Measurements from ENCODE around the gene RAB38. TPM values are rescaled to one million over a fixed set of nuclear protein-coding genes. Genes with fewer than 3 reads are reported as not detected.

RAB38 gene
- total RNA-seq, 1 experiment from 2014 or later, result 0.15 TPM

DNA sequence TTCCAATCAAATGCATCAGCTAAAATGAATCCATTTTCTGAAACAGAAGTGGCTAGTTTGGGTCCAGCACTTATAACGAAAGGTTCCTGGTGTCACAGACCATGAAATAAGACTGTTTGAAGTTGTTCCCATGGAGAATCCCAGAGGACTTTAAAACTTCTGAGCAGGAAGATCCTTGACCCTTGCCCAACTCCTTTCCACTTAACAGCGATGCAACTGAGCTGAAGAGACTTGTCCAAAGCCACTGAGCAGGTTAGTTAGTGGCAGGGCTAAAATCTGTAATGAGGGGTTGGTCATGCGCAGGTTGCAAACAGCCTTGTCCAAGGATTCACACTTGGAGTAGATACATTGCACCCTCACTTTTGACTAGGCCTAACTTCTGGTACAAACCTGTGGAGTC lies 1.3 kb downstream of the RAB38 start:
- TF ChIP-seq CTCF (IDR thresholded peaks at IDR 0.05) (no peak), SIN3A (IDR thresholded peaks at IDR 0.05; ENCODE audit: borderline replicate concordance, insufficient read depth, low read depth, low read length) (no peak), TCF7L2 (IDR thresholded peaks at IDR 0.05; ENCODE audit: low read depth, low read length) (no peak), REST (IDR thresholded peaks at IDR 0.05; ENCODE audit: insufficient read depth in 1 of 2, low read depth in 2 of 2, low read length in 1 of 2) (no peak), POLR2AphosphoS5 (IDR thresholded peaks at IDR 0.05; ENCODE audit: low read depth, low read length) (no peak)
- POLR2A ChIA-PET, result no interaction called here
- peaks cover 3% of the 10 kb centered on the region for H3K27me3 ChIP-seq (ENCODE audit: control insufficient read depth, insufficient read depth, low read length)
- intact Hi-C loops (cut with micrococcal nuclease; ENCODE audit: unreplicated experiment) (no loop called here), in situ Hi-C loops (cut with HindIII; ENCODE audit: low pct_unique_long_range_greater_than_20kb, low sequenced_read_pairs) (no loop called here)
- no peaks in the 10 kb centered on the region for H3K4me1 ChIP-seq (ENCODE audit: control insufficient read depth, insufficient read depth, low read length)
- DNase-seq (ENCODE audit: low read depth, low spot score), result no peak
- CTCF ChIA-PET, result no interaction called here
- H3K27ac ChIP-seq (ENCODE audit: low read length), result no peak overlapping the region
- H3K9me3 ChIP-seq (ENCODE audit: control insufficient read depth, insufficient read depth, low read depth, low read length), result no peaks in the 10 kb centered on the region
- ATAC-seq, result no peak
- peaks cover 3% of the 10 kb centered on the region for H3K36me3 ChIP-seq (ENCODE audit: control insufficient read depth, insufficient read depth, low read length)
- BruUV-seq (replicated peaks), result no TSS peak
- H3K4me3 ChIP-seq (ENCODE audit: low read depth in 2 of 2, low read length in 2 of 2), result no peak overlapping the region

- Histone ChIP-seq H3K27ac (ENCODE audit: low read length) (no peak overlapping the region), H3K27me3 (ENCODE audit: control insufficient read depth, insufficient read depth, low read length) (peaks cover 3% of the 10 kb centered on the region; the same call in 1 of the 2 replicates), H3K9me3 (ENCODE audit: control insufficient read depth, insufficient read depth, low read depth, low read length) (no peaks in the 10 kb centered on the region), H3K36me3 (ENCODE audit: control insufficient read depth, insufficient read depth, low read length) (peaks cover 3% of the 10 kb centered on the region), H3K4me3 (ENCODE audit: low read depth in 2 of 2, low read length in 2 of 2) (no peak overlapping the region), H3K4me1 (ENCODE audit: control insufficient read depth, insufficient read depth, low read length) (no peaks in the 10 kb centered on the region)
- DNase-seq (ENCODE audit: low read depth, low spot score), result no peak
- in situ Hi-C loops (cut with HindIII; ENCODE audit: low pct_unique_long_range_greater_than_20kb, low sequenced_read_pairs) (no loop called here), intact Hi-C loops (cut with micrococcal nuclease; ENCODE audit: unreplicated experiment) (no loop called here)
- ATAC-seq, result no peak
- CTCF ChIA-PET, result no interaction called here
- BruUV-seq (replicated peaks), result no TSS peak
- TF ChIP-seq POLR2AphosphoS5 (IDR thresholded peaks at IDR 0.05; ENCODE audit: low read depth, low read length) (no peak), SIN3A (IDR thresholded peaks at IDR 0.05; ENCODE audit: borderline replicate concordance, insufficient read depth, low read depth, low read length) (no peak), CTCF (IDR thresholded peaks at IDR 0.05) (no peak), REST (IDR thresholded peaks at IDR 0.05; ENCODE audit: insufficient read depth in 1 of 2, low read depth in 2 of 2, low read length in 1 of 2) (no peak), TCF7L2 (IDR thresholded peaks at IDR 0.05; ENCODE audit: low read depth, low read length) (no peak)
- POLR2A ChIA-PET, result no interaction called here
Measured at GRCh38 chr11:88171982-88172381, 3.3 kb downstream of the RAB38 start.
